IPS-18a (cell line): Measurements from ENCODE around the gene DDC.

Source experiments
- H3K27ac ChIP-seq: one replicate; pipeline ENCODE4 v1.5.1; 2013; ENCODE audit warnings: low read length
- H3K27me3 ChIP-seq: one replicate; pipeline ENCODE4 v1.6.1; 2013; ENCODE audit warnings: mild to moderate bottlenecking, low read length; ENCODE audit not compliant: control insufficient read depth, insufficient read depth
- H3K36me3 ChIP-seq: one replicate; pipeline ENCODE4 v1.6.1; 2013; ENCODE audit warnings: low read depth, low read length; ENCODE audit not compliant: control insufficient read depth
- H3K4me1 ChIP-seq: one replicate; pipeline ENCODE4 v1.6.1; 2013; ENCODE audit warnings: low read depth, low read length; ENCODE audit not compliant: control insufficient read depth
- H3K4me3 ChIP-seq: one replicate; pipeline ENCODE4 v1.5.1; 2013; ENCODE audit warnings: low read length
- H3K9ac ChIP-seq: one replicate; pipeline ENCODE4 v1.6.1; 2013; ENCODE audit warnings: mild to moderate bottlenecking, low read length, moderate library complexity
- H3K9me3 ChIP-seq: one replicate; pipeline ENCODE4 v1.6.1; 2013; ENCODE audit warnings: low read depth, low read length; ENCODE audit not compliant: control insufficient read depth

The DDC gene

GRCh38 chr7:50491209-50491608, 74.0 kb downstream of the DDC start:
- H3K27ac ChIP-seq = no peak overlapping the region
- H3K4me3 ChIP-seq = no peak overlapping the region
- H3K9me3 ChIP-seq = peaks cover 7% of the 10 kb centered on the region
- H3K27me3 ChIP-seq = no peaks in the 10 kb centered on the region
- H3K4me1 ChIP-seq = no peaks in the 10 kb centered on the region
- no peaks in the 10 kb centered on the region for H3K36me3 ChIP-seq
- H3K9ac ChIP-seq = no peak overlapping the region

DNA sequence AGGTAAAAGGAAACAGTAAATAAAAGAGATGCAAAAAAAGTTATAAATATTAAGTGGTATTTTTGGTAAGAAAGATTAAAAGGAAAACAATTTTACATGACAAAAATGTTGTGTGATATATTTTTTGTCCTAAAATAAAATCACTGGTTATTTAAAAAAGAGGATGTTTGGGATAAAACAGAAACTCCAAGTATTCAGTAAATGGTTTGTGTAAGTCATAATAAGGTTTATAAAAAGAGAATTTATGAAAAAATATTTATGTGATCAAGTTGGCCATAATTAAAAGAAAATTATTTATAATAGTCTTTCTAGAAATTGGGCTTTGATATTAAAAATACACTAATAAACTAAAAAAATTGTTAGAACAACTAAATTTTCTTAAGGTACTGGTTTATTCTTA, 76.8 kb downstream of the DDC start:
- Histone ChIP-seq H3K27me3 (no peaks in the 10 kb centered on the region), H3K9me3 (peaks cover 7% of the 10 kb centered on the region), H3K36me3 (no peaks in the 10 kb centered on the region), H3K9ac (no peak overlapping the region), H3K27ac (no peak overlapping the region), H3K4me3 (no peak overlapping the region), H3K4me1 (no peaks in the 10 kb centered on the region)

DNA sequence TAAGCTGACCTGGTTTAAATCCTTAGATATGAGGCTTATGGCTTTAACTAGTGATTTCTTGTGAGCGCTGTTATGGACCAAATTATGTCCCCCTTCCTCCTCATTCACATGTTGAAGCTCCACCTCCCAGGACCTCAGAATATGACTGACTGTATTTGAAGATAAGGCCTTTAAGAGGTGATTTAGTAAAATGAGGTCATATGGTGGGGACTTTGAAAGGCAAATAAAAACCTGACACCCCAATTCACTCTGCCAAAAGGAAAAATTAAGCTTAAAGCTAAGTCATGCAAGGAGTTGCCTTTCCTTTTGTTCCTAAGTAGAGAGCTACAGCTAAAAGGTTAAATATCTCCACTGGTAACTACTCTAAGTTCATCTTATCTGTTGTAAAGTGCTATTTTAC, 78.7 kb downstream of the DDC start:
- no peaks in the 10 kb centered on the region for H3K27me3 ChIP-seq
- no peaks in the 10 kb centered on the region for H3K4me1 ChIP-seq

DNA sequence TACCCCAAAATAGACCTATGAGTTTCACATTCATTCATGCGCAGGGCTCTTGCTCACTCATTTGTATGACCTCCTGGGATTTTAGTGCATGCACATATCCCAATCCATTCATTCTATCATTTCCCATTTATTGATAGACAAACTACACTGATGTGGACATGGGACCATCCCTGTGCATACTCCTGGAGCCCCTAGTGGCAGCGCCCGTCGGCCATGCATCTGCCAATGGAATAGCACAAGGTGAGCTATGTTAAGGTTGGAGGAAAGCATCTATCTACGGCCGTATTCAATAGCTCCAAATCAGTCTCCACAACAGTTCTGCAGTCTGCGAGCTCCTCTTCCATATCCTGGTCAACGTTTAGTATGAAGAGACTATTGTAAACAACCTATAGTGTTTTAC, 83.3 kb downstream of the DDC start:
- H3K36me3 ChIP-seq = no peaks in the 10 kb centered on the region
- no peak overlapping the region for H3K4me3 ChIP-seq
- H3K27ac ChIP-seq = no peak overlapping the region
- H3K27me3 ChIP-seq = no peaks in the 10 kb centered on the region
- H3K9me3 ChIP-seq = no peaks in the 10 kb centered on the region
- no peaks in the 10 kb centered on the region for H3K4me1 ChIP-seq
- no peak overlapping the region for H3K9ac ChIP-seq

More for the DNA sequence above, 78.7 kb downstream of the DDC start:
- H3K36me3 ChIP-seq = no peaks in the 10 kb centered on the region
- H3K4me3 ChIP-seq = no peak overlapping the region
- H3K9me3 ChIP-seq = peaks cover 7% of the 10 kb centered on the region
- no peak overlapping the region for H3K9ac ChIP-seq
- no peak overlapping the region for H3K27ac ChIP-seq

DNA sequence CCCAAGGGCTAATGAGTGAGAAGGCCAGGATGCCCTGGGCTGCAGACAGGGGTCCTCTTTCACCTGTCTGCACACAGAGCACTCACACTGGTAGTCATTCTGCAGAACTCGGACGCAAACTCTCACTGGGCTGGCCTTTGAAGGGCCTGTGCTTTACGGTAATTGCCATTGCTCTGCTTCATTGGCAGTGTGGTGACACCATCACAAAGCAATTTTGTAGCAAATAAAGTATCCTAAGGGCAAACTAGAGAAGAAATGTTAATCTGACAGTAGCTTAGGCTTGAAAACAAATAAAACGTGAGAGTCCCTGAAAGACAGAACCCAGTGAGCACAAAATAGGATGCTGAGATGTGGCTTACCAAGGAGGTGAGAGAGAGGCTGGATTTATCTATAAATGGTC, 84.4 kb downstream of the DDC start:
- Histone ChIP-seq H3K27ac (no peak overlapping the region), H3K9me3 (no peaks in the 10 kb centered on the region), H3K27me3 (no peaks in the 10 kb centered on the region), H3K4me1 (no peaks in the 10 kb centered on the region), H3K9ac (no peak overlapping the region), H3K36me3 (no peaks in the 10 kb centered on the region), H3K4me3 (no peak overlapping the region)

- H3K4me3 ChIP-seq = no peak overlapping the region
- H3K27me3 ChIP-seq = no peaks in the 10 kb centered on the region
- no peak overlapping the region for H3K9ac ChIP-seq
- no peaks in the 10 kb centered on the region for H3K9me3 ChIP-seq
- H3K4me1 ChIP-seq = no peaks in the 10 kb centered on the region
- H3K36me3 ChIP-seq = no peaks in the 10 kb centered on the region
- H3K27ac ChIP-seq = no peak overlapping the region
Observed at GRCh38 chr7:50479743-50480517, 85.3 kb downstream of the DDC start.

DNA sequence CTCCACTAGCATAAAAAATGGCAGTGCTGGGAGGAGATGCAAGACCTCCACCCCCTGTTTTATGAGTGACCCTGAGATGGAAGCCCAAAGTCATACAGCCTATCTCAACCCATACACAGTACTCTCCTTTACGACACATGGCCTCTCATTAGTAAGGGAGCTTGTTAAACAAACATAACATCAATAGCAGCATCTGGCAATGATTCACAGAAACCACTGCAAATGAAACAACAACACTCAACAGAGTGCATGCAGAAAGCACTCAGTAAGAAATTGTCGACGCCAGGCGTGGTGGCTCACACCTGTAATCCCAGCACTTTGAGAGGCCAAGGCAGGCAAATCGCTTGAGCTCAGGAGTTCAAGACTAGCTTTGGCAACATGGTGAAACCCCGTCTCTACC, 87.6 kb downstream of the DDC start:
- Histone ChIP-seq H3K27ac (no peak overlapping the region), H3K9me3 (no peaks in the 10 kb centered on the region), H3K36me3 (no peaks in the 10 kb centered on the region), H3K9ac (no peak overlapping the region), H3K4me1 (no peaks in the 10 kb centered on the region), H3K27me3 (no peaks in the 10 kb centered on the region), H3K4me3 (no peak overlapping the region)

GRCh38 chr7:50476953-50477625, 88.1 kb downstream of the DDC start:
- no peak overlapping the region for H3K9ac ChIP-seq

DNA sequence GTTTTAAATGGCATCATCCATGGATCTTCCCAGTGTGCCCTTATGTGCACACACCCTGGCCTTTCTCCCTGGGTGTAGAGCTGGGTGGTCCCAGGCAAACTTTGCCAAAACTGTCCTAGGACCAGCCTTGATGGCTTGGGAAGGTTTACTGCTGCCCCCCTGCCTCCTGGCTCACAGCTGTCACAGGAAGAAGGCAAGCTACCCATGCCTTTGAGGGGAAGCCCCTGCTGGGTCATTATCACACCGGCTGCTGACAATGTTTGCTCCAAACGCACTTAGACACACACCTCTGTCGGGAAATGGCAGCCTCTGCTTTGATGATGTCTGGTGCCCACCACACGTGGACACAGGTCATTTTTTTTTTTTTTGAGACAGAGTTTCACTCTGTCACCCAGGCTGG, 89.9 kb downstream of the DDC start:
- Histone ChIP-seq H3K4me3 (no peak overlapping the region), H3K27ac (no peak overlapping the region), H3K27me3 (no peaks in the 10 kb centered on the region), H3K9me3 (no peaks in the 10 kb centered on the region), H3K36me3 (no peaks in the 10 kb centered on the region), H3K4me1 (no peaks in the 10 kb centered on the region), H3K9ac (no peak overlapping the region)

More at GRCh38 chr7:50476953-50477625, 88.1 kb downstream of the DDC start:
- Histone ChIP-seq H3K27me3 (no peaks in the 10 kb centered on the region), H3K9me3 (no peaks in the 10 kb centered on the region), H3K27ac (no peak overlapping the region), H3K36me3 (no peaks in the 10 kb centered on the region), H3K4me3 (no peak overlapping the region), H3K4me1 (no peaks in the 10 kb centered on the region)

GRCh38 chr7:50474382-50475160, 90.6 kb downstream of the DDC start:
- no peaks in the 10 kb centered on the region for H3K9me3 ChIP-seq
- no peak overlapping the region for H3K27ac ChIP-seq
- H3K9ac ChIP-seq = no peak overlapping the region
- H3K36me3 ChIP-seq = no peaks in the 10 kb centered on the region
- H3K4me1 ChIP-seq = no peaks in the 10 kb centered on the region
- no peak overlapping the region for H3K4me3 ChIP-seq
- no peaks in the 10 kb centered on the region for H3K27me3 ChIP-seq

DNA sequence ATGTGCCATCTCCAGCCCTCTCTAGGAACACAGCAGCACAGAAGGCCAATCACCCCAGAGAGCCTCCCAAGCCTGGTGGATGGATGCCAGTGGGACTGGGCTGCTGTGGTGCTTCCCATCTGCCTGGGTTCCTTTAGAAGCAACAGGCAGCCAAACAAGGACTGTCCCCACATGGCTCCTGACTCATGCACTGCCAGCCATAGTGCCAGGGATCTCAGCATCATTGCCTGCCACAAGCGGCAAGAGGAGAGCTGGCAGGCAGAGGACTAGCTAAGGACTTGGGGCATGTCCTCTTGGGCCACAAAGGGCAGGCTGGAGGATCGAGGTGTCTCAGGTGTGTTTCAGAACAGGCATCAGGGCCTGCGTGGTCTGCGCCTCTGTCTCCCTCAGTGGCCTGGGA, 91.7 kb downstream of the DDC start:
- Histone ChIP-seq H3K27ac (no peak overlapping the region), H3K4me1 (no peaks in the 10 kb centered on the region), H3K9me3 (no peaks in the 10 kb centered on the region), H3K27me3 (no peaks in the 10 kb centered on the region), H3K9ac (no peak overlapping the region), H3K36me3 (no peaks in the 10 kb centered on the region), H3K4me3 (no peak overlapping the region)
